CD4-positive, alpha-beta T cell (primary cell): ENCODE measurements around the gene APOBEC3G. TPM values are rescaled to one million over a fixed set of nuclear protein-coding genes. Genes with fewer than 3 reads are reported as not detected.

Experiments used
- ATAC-seq: fragments of 200-7000 bp; cut with Tn5 transposase; one replicate; pipeline ENCODE4 v1.10.0; 2022; ENCODE audit warnings: mild to moderate bottlenecking; ENCODE audit not compliant: poor library complexity
- CTCF ChIA-PET: fragments of 350-600 bp; sonication (Branson Sonifier 250); formaldehyde crosslinking; loops from one replicate; lab custom pipeline; 2021; ENCODE audit warnings: antibody characterized with exemption, inconsistent platforms; lab: Charles Lee
- POLR2A ChIA-PET: fragments of 350-600 bp; sonication (Branson Sonifier 250); formaldehyde crosslinking; loops from one replicate; lab custom pipeline; 2021; ENCODE audit warnings: antibody characterized with exemption, inconsistent platforms; lab: Charles Lee
- DNase-seq, 14 experiments: peaks; one replicate each; pipeline ENCODE4 v3.0.0-alpha.2; 2013 to 2020; ENCODE audit warnings: mixed read lengths in 2 of 14
- H3K27ac ChIP-seq, 2 donors: one replicate each; pipeline versions ENCODE4 v1.5.1 to v1.7.0; 2013; ENCODE audit warnings: low read length in 2 of 2, low read depth in 1 of 2, mild to moderate bottlenecking in 1 of 2
- H3K27me3 ChIP-seq, 2 experiments: 1 replicate in 1 of 2; 2 replicates in 1 of 2; pipeline versions ENCODE4 v1.6.1 to v1.7.0; 2013; ENCODE audit warnings: low read length in 2 of 2, control low read depth in 1 of 2, mild to moderate bottlenecking in 1 of 2, moderate library complexity in 1 of 2; ENCODE audit not compliant: insufficient read depth in 2 of 2, control insufficient read depth in 1 of 2
- H3K36me3 ChIP-seq: one replicate; pipeline ENCODE4 v1.6.1; 2013; ENCODE audit warnings: low read length, control low read depth; ENCODE audit not compliant: insufficient read depth
- H3K4me1 ChIP-seq: one replicate; pipeline ENCODE4 v1.6.1; 2013; ENCODE audit warnings: low read length, control low read depth; ENCODE audit not compliant: insufficient read depth
- H3K4me3 ChIP-seq: one replicate; pipeline ENCODE4 v1.5.1; 2013; ENCODE audit warnings: mild to moderate bottlenecking, low read length, moderate library complexity
- H3K9me3 ChIP-seq, 2 experiments: 1 replicate in 1 of 2; 2 replicates in 1 of 2; pipeline versions ENCODE4 v1.6.1 to v1.7.0; 2013; ENCODE audit warnings: low read length in 2 of 2, mild to moderate bottlenecking in 2 of 2, control low read depth in 1 of 2, moderate library complexity in 1 of 2; ENCODE audit not compliant: control insufficient read depth in 1 of 2, insufficient read depth in 1 of 2
- H3K27ac Mint-ChIP-seq: one replicate; pipeline ENCODE4 v1.8.0; 2020; ENCODE audit warnings: mixed read lengths
- H3K27me3 Mint-ChIP-seq: one replicate; pipeline ENCODE4 v1.8.0; 2021; ENCODE audit warnings: mixed read lengths
- H3K36me3 Mint-ChIP-seq: one replicate; pipeline ENCODE4 v1.8.0; 2021; ENCODE audit warnings: low read depth, mixed read lengths
- H3K4me1 Mint-ChIP-seq: one replicate; pipeline ENCODE4 v1.8.0; 2021; ENCODE audit warnings: low read depth, mixed read lengths
- H3K4me3 Mint-ChIP-seq: one replicate; pipeline ENCODE4 v1.8.0; 2020; ENCODE audit warnings: mild to moderate bottlenecking, mixed read lengths
- H3K9me3 Mint-ChIP-seq: one replicate; pipeline ENCODE4 v1.8.0; 2020; ENCODE audit warnings: mixed read lengths
- intact Hi-C, 2 experiments: fragments of 100-400 bp; cut with DNase I in 1 of 2; cut with micrococcal nuclease in 1 of 2; formaldehyde crosslinking; loops; one replicate each; pipeline versions ENCODE4 v1.15.1 to v1.9.0; 2023 to 2025; cut with DNase I, micrococcal nuclease
- total RNA-seq, 174 experiments: library from RNA in 2 of 174; stranded (reverse) in 2 of 174; gene quantifications; one replicate each; pipeline ENCODE4 v1.2.3 and lab custom pipeline; 2021 to 2026
- TF ChIP-seq, protein P1 (sequence below): fragments of 200-600 bp; IDR thresholded peaks from one replicate; pipeline ENCODE4 v1.8.0; 2022; ENCODE audit warnings: antibody characterized with exemption, mild to moderate bottlenecking

Gene APOBEC3G
- total RNA-seq, 2 experiments from 2014 or later, result 18.8 to 20.6 TPM

DNA sequence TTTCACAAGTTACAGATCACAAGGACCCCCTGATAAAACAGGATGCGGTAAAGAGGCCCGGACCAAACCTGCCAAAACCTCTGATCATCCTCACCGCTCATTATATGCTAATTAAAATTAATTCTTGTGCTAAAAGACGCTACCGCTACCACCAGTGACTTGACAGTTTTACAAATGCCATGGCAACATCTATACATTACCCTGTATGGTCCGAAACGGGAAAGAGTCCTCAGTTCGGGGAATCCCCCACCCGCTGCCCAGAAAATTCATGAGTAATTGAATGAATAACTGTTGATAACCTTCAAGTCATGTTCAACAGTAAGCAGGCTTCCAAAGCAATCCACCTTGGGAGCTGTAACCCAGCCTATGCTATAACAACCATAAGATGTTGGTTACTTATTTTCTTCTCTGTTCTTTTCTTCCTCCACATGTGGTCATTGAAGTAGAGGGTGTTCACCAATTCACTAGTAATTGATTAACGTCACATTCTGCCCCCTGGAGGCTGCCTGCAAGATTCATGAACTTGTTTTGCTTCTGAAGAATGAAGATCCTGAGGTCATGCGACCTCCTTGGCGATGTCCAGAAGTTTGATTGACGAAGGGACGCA, 40.6 kb downstream of the APOBEC3G start:
- no peaks in the 10 kb centered on the region for H3K9me3 ChIP-seq
- Mint-ChIP-seq H3K4me1 (peaks cover 21% of the 10 kb centered on the region), H3K4me3 (peak overlapping the region; percentile 27), H3K36me3 (no peaks in the 10 kb centered on the region), H3K27me3 (no peaks in the 10 kb centered on the region), H3K27ac (peak overlapping the region; percentile 67), H3K9me3 (no peaks in the 10 kb centered on the region)
- H3K4me3 ChIP-seq, result peak overlapping the region; percentile 9
- DNase-seq (peak; percentile 54 to 85 (median 67)), ATAC-seq (peak; percentile 56)
- TF ChIP-seq, protein P1, sequence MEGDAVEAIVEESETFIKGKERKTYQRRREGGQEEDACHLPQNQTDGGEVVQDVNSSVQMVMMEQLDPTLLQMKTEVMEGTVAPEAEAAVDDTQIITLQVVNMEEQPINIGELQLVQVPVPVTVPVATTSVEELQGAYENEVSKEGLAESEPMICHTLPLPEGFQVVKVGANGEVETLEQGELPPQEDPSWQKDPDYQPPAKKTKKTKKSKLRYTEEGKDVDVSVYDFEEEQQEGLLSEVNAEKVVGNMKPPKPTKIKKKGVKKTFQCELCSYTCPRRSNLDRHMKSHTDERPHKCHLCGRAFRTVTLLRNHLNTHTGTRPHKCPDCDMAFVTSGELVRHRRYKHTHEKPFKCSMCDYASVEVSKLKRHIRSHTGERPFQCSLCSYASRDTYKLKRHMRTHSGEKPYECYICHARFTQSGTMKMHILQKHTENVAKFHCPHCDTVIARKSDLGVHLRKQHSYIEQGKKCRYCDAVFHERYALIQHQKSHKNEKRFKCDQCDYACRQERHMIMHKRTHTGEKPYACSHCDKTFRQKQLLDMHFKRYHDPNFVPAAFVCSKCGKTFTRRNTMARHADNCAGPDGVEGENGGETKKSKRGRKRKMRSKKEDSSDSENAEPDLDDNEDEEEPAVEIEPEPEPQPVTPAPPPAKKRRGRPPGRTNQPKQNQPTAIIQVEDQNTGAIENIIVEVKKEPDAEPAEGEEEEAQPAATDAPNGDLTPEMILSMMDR, result peak; percentile 81
- no peaks in the 10 kb centered on the region for H3K27me3 ChIP-seq
- peaks cover 29% of the 10 kb centered on the region for H3K4me1 ChIP-seq
- peak overlapping the region; percentile 45 to 49 for H3K27ac ChIP-seq
- intact Hi-C loops, result loop anchor here (1.0 to 5.0 kb wide), 5 partner anchors 35 to 350 kb away; partner anchors contain the start of gene APOBEC3G (in 1 of the 2)
- ChIA-PET CTCF (interaction anchor here (0.9 to 1.6 kb wide), 5 partner anchors 27 to 248 kb away, joined by 3 to 7 read pairs (median 4); no protein-coding TSS in a partner anchor), POLR2A (interaction anchor here (0.8 to 1.6 kb wide), 3 partner anchors 23 to 284 kb away, joined by 3 to 4 read pairs (median 3); no protein-coding TSS in a partner anchor)
- H3K36me3 ChIP-seq, result no peaks in the 10 kb centered on the region

DNA sequence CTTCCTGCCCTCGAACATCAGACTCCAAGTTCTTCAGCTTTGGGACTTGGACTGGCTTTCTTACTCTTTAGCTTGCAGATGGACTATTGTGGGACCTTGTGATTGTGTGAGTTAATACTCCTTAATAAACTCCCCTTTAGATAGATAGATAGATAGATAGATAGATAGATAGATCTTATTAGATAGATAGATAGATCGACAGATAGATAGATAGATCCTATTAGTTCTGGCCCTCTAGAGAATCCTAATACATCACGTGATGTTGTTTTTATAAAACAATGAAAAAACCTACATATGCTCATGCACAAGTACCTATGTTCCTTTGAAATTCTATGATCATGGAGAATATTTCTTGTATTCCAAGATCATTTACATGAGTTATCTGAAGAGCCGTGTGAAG, 43.9 kb downstream of the APOBEC3G start:
- ChIA-PET CTCF (interaction anchor here (1.0 kb wide), 1 partner anchor 22 kb away, joined by 4 read pairs; no protein-coding TSS in a partner anchor), POLR2A (no interaction called here)
- peaks cover 28% of the 10 kb centered on the region for H3K4me1 ChIP-seq
- no peaks in the 10 kb centered on the region for H3K27me3 ChIP-seq
- no peak for ATAC-seq
- no peaks in the 10 kb centered on the region for H3K9me3 ChIP-seq
- no peak for DNase-seq
- no peak overlapping the region for H3K4me3 Mint-ChIP-seq
- intact Hi-C loops, result no loop called here
- TF ChIP-seq, protein P1, result no peak
- H3K27me3 Mint-ChIP-seq, result no peaks in the 10 kb centered on the region
- peaks cover 21% of the 10 kb centered on the region for H3K4me1 Mint-ChIP-seq
- no peaks in the 10 kb centered on the region for H3K9me3 Mint-ChIP-seq
- H3K36me3 Mint-ChIP-seq, result no peaks in the 10 kb centered on the region
- no peak overlapping the region for H3K4me3 ChIP-seq
- H3K27ac Mint-ChIP-seq, result no peak overlapping the region
- no peaks in the 10 kb centered on the region for H3K36me3 ChIP-seq
- no peak overlapping the region for H3K27ac ChIP-seq

GRCh38 chr22:39122772-39123470, 45.8 kb downstream of the APOBEC3G start:
- ATAC-seq (no peak), DNase-seq (no peak)
- TF ChIP-seq, protein P1, result no peak
- POLR2A ChIA-PET, result no interaction called here
- peaks cover 11% of the 10 kb centered on the region for H3K4me1 Mint-ChIP-seq
- H3K4me3 Mint-ChIP-seq, result no peak overlapping the region
- H3K27ac ChIP-seq, result no peak overlapping the region
- H3K9me3 Mint-ChIP-seq, result no peaks in the 10 kb centered on the region
- no peaks in the 10 kb centered on the region for H3K27me3 ChIP-seq
- no peak overlapping the region for H3K27ac Mint-ChIP-seq
- H3K9me3 ChIP-seq, result no peaks in the 10 kb centered on the region
- H3K27me3 Mint-ChIP-seq, result no peaks in the 10 kb centered on the region
- H3K4me3 ChIP-seq, result no peak overlapping the region
- no peaks in the 10 kb centered on the region for H3K36me3 ChIP-seq
- H3K4me1 ChIP-seq, result peaks cover 9% of the 10 kb centered on the region
- CTCF ChIA-PET, result interaction anchor here (0.7 kb wide), 1 partner anchor 648 kb away, joined by 3 read pairs; no protein-coding TSS in a partner anchor
- no peaks in the 10 kb centered on the region for H3K36me3 Mint-ChIP-seq
- intact Hi-C loops, result loop anchor here (1.0 to 2.0 kb wide), 2 partner anchors 116 to 252 kb away; no protein-coding TSS in a partner anchor
